CD4-positive, alpha-beta T cell treated with Interleukin-6 for 4 hours (primary cell): ENCODE results near the gene SKIDA1.
A peak's percentile ranks its signal among the peaks of the same experiment; 100 is the strongest.

Experiments used
- DNase-seq: peaks from one replicate; pipeline ENCODE4 v3.0.0-alpha.2; 2020; ENCODE audit warnings: mixed read lengths

SKIDA1 gene

DNA sequence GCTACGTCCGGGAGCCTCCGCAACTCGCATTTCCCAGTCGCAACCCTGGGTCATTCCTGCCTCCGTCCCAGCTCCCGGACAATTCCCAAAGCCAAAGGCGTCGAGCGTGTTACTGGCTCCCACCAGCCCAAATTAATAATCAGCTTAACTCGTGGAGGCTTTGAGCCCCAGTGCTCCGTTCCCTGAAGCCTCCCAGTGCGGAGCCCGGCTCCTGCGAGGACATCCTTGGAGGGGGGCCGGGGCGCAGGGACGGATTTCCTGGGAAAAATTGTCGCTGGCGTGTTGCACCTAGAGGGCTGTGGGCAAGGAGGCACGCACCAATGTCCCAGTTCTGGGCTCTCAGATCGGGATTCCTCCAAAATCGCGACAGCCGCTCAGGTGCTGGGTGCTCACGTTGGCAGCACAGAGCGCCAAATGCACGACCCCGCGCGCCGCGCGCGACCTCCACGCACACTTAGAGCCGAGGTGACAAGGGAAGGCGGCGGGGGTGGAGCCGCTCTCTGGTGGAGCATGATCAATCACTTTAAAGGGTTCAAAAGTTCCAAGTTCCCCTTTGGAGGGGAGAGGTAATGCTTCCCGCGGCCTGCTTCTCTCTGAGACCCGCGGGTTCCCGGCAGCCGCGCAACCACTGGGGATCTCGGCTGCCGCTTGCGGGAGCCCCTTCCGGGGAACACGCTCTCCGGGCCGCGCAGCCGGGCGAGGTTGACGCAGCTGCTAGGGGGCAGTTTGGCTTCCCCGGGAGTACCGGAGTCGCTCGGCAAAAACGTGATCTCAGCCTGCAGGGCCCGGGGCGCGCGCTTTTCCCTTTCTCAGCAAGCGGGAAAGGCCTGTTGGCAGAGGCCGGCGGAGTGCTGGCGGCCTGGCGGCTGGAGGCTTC, 25.5 kb downstream of the SKIDA1 start:
- peak; percentile 35 for DNase-seq

GRCh38 chr10:21498986-21499385, 26.5 kb downstream of the SKIDA1 start:
- DNase-seq: no peak

DNA sequence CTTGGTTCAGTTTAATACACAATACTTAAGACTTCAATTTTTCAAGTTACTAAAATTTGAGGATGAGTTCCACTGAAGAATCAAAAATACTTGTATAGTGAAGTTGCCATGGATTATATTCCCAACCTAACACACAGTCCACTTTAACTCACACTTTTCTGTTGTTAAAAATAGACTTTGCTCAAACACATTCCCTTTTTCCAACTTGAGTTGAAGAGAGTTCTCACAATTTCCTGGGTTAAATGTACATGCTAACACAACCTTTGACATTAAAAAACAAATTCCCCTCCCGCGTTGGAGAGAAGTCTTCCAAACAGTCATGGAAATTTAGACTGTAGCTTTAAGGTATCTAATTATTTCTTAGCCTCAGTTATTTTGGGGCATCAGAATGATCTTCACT, 27.1 kb downstream of the SKIDA1 start:
- DNase-seq: no peak

GRCh38 chr10:21497177-21497807, 28.2 kb downstream of the SKIDA1 start:
- DNase-seq: peak; percentile 41

GRCh38 chr10:21496343-21497176, 28.9 kb downstream of the SKIDA1 start:
- peak; percentile 70 for DNase-seq

GRCh38 chr10:21495752-21496342, 29.6 kb downstream of the SKIDA1 start:
- DNase-seq: peak; percentile 88

- DNase-seq: no peak
Measured at GRCh38 chr10:21495002-21495751, 30.3 kb downstream of the SKIDA1 start.

DNA sequence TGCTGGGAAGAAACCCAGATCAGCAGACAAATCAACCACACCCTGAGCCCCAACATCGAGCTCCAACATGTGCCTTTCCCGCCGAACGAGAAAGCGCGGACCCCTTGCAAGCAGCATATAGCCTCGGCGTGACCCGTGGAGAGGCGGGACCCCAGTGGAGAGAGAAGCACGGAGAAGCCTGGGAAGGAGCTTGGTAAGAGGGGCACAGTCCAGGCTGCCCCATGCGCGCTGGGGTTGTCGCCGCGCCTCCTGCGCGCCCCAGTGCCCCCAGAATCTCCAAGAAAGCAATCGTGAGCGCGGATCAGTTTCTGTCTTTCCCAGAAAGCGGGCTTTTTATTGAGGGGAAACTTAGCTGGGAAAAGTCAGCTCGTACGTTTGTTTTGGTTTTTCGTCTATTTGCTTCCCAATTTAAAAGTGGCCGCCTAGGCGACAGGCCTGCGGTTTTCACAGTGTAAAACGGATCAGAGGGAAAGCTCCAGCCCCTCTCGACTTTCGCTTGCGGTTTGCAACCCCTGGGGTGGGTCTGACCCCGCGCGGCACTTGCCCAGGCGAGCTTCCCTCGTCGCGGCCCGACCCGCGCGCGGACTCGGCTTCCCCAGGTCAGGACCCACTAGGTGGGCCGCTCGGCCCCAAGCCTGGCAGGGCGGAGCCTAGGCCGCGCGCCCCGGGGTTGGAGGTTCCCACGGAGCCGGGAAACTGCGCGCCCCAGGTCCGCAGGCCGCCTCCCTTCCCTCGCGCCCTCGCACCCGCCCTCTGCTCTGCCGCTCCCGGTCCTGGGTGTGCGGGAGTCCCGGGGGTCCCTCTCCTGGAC, 31.1 kb downstream of the SKIDA1 start:
- DNase-seq: peak; percentile 29

DNA sequence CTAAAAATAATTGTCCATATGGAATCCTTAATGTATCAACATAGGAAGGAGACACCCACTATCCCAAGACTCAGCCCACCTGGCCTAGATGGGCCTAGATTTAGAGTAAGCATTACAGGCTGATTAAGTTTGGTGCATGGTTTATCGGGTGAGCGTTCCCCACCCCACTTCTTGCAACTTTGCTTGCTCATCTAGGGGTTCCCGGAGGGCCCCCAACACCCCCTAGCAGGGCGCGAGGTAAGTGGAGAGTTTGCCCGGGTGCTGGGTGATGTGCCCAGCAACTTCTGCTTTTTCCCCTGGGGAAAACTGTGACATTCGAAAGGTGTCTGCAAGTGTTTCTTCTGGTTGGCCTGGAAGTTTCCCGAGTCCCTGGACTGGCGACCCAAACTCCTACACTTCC, 31.7 kb downstream of the SKIDA1 start:
- no peak for DNase-seq

DNA sequence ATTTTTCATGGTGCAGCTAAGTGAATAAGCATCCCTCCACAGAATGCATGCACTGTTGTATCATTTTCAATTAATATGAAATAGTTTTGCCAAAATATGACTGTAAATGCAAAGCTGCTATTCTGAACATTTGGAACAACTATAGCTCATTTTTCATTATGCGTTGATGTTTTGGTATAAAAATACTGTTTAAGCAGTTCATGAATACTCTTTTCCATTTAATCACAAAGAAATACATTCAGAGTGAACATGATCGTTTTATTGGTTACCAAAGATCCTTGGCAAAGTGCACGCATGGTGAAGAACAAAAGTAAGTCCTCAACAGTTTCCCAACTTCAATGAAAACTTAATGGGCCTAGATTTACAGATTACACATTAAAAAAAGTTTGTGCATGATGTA, 33.1 kb downstream of the SKIDA1 start:
- no peak for DNase-seq

GRCh38 chr10:21490711-21491105, 34.8 kb downstream of the SKIDA1 start:
- no peak for DNase-seq

- no peak for DNase-seq
Measured at GRCh38 chr10:21490028-21490710, 35.3 kb downstream of the SKIDA1 start.

- no peak for DNase-seq
Measured at GRCh38 chr10:21488957-21489446, 36.5 kb downstream of the SKIDA1 start.

GRCh38 chr10:21488246-21488956, 37.1 kb downstream of the SKIDA1 start:
- DNase-seq: no peak

DNA sequence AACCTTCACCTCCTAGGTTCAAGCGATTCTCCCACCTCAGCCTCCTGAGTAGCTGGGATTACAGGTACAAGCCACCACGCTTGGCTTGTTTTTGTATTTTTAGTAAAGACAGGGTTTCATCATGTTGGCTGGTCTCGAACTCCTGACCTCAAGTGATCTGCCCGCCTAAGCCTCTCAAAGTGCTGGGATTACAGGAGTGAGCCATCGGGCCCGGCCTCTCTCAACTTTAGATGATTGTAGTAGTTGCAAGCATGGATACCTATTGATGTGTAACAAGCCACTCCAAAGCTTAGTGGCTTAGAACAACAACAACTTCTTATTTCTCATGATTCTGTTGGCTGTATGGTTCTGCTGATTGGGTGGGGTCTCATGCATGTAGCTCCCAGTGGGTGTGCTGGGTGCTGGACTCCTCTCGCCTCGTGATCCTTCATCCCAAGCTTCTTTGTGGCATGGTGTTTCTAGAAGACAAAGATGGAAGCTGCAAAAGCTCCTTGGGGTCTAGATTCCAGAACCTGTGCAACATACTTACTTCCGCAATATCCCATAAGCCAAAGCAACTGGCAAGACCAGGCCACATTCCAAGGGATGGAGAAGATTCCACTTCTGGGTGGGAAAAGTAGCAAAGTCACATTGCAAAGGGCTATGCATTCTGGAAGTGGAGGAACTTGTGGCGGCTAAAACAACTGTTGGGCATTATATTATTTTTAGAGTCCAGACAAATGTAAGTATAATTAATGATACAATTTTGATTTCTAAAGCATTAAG, 37.9 kb downstream of the SKIDA1 start:
- no peak for DNase-seq

DNA sequence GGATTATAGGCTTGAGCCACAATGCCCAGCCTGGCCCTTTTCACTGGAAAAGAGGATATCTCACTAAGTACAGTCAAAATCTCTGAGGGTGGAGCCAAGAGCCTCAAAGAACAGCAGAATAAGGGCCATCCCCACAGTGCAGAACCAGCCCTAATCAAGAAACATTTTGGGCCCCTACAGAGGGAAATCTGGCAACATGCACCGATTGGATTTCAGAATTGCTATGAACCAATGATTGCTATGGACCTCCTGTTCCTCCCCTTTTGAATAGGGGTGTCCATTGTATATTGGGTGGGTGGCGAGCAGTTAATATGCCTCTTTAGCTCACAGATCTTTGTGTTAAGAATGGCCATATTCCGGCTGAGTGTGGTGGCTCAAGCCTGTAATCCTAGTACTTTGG, 42.7 kb downstream of the SKIDA1 start:
- no peak for DNase-seq

DNA sequence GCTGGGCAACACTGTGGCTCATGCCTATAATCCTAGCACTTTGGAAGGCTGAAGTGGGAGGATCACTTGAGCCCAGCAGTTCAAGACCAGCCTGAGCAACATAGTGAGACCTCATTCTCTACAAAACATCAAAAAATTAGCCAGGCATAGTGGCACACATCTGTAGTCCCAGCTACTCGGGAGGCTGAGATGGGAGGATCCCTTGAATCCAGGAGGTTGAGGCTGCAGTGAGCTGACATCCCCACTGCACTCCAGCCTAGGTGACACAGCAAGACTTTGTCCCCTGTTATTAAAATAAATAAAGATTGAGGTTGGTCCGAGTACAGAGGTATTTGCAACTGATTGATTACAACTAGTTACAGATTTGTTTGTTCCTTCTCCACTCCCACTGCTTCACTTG, 44.1 kb downstream of the SKIDA1 start:
- DNase-seq: no peak

- DNase-seq: no peak
Measured at GRCh38 chr10:21479570-21480315, 45.7 kb downstream of the SKIDA1 start.
